MM.1S (cell line): ENCODE measurements around the gene STAMBP.

ENCODE experiments used
- CTCF ChIP-seq: fragments of 300-600 bp; sonication (generic); IDR thresholded peaks from 2 replicates; pipeline ENCODE4 v1.5.1; 2016; ENCODE audit warnings: antibody characterized with exemption, low read length, mixed read lengths
- EZH2 ChIP-seq: fragments of 300-600 bp; sonication (generic); optimal IDR thresholded peaks from 2 replicates; pipeline ENCODE3; 2017; ENCODE audit warnings: low read depth, mild to moderate bottlenecking, antibody characterized with exemption, low read length, mixed read lengths
- EZH2phosphoT487 ChIP-seq: fragments of 300-600 bp; sonication (generic); IDR thresholded peaks from 2 replicates; pipeline ENCODE4 v1.6.1; 2018; ENCODE audit warnings: antibody characterized with exemption, low read length

DNA sequence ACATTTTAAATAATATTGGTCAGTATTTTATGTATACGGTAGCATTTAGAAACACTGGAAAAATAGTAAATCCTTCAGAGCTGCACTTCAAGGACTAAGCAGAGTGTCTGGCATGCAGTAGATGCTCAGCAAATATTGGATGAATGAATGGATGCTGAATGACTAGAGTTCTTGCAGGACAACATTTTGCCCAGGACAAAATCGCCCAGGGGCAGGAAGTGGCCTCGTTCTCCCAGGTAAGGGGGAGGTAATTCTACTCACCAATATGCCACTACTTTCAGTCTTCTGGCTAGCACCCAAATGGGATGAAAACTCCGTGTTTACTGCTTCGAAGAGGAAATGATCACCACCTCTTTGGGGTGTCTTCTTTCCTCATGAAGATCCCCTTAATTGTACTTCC is 93.9 kb downstream of the STAMBP start:
- TF ChIP-seq CTCF (no peak), EZH2 (no peak), EZH2phosphoT487 (no peak)
